Measurements from ENCODE around the gene RB1.

- no peak for TF ChIP-seq EZH2 (IDR thresholded peaks at IDR 0.05)
- TF ChIP-seq POLR2AphosphoS5 (IDR thresholded peaks at IDR 0.05; ENCODE audit: borderline replicate concordance, low read depth, low read length): no peak
Measured at GRCh38 chr13:48429886-48430285, 126.3 kb downstream of the RB1 start.

All from SK-N-MC (cell line).